ENCODE data around the gene AQP3.
A peak's percentile ranks its signal among the peaks of the same experiment; 100 is the strongest.

Gene AQP3

GRCh38 chr9:33446240-33446945 lies 1.0 kb downstream of the AQP3 start:
- no peak for TF ChIP-seq CTCF (conservative IDR thresholded peaks at IDR 0.05; ENCODE audit: low read depth, low read length)
- H2AFZ ChIP-seq (ENCODE audit: low read depth), result peak overlapping the region; percentile 88
- H4K20me1 ChIP-seq (ENCODE audit: insufficient read depth), result no peaks in the 10 kb centered on the region
- H3K79me2 ChIP-seq (ENCODE audit: insufficient read depth, low read depth), result 0 out of 2 replicates have a peak, but pooled peaks cover 3% of the 10 kb centered on the region
- H3K9ac ChIP-seq, result peak overlapping the region; percentile 74
- no peaks in the 10 kb centered on the region for H3K27me3 ChIP-seq (ENCODE audit: insufficient read depth, low read depth)
- H3K4me2 ChIP-seq, result peak overlapping the region; percentile 92
- peak overlapping the region; percentile 43 for H3K4me3 ChIP-seq (IDR thresholded peaks at IDR 0.05; ENCODE audit: insufficient read depth, low read depth, low read length)
- H3K36me3 ChIP-seq (ENCODE audit: insufficient read depth), result no peaks in the 10 kb centered on the region
- peaks cover 35% of the 10 kb centered on the region for H3K4me1 ChIP-seq (ENCODE audit: low read depth, poor library complexity, severe bottlenecking)
- H3K27ac ChIP-seq, result peak overlapping the region; percentile 89

GRCh38 chr9:33445389-33446239 lies 1.8 kb downstream of the AQP3 start:
- Histone ChIP-seq H3K36me3 (ENCODE audit: insufficient read depth) (no peaks in the 10 kb centered on the region), H3K27ac (peak overlapping the region; percentile 89), H2AFZ (ENCODE audit: low read depth) (no peak overlapping the region), H3K4me3 (IDR thresholded peaks at IDR 0.05; ENCODE audit: insufficient read depth, low read depth, low read length) (no peak overlapping the region), H3K4me2 (peak overlapping the region; percentile 92), H3K27me3 (ENCODE audit: insufficient read depth, low read depth) (no peaks in the 10 kb centered on the region), H3K4me1 (ENCODE audit: low read depth, poor library complexity, severe bottlenecking) (peaks cover 35% of the 10 kb centered on the region), H4K20me1 (ENCODE audit: insufficient read depth) (no peaks in the 10 kb centered on the region), H3K9ac (peak overlapping the region; percentile 74; the same call in 1 of the 2 replicates), H3K79me2 (ENCODE audit: insufficient read depth, low read depth) (0 out of 2 replicates have a peak, but pooled peaks cover 3% of the 10 kb centered on the region)
- no peak for TF ChIP-seq CTCF (conservative IDR thresholded peaks at IDR 0.05; ENCODE audit: low read depth, low read length)

GRCh38 chr9:33443464-33444154 lies 3.8 kb downstream of the AQP3 start:
- Histone ChIP-seq H3K9ac (no peak overlapping the region), H3K79me2 (ENCODE audit: insufficient read depth, low read depth) (0 out of 2 replicates have a peak, but pooled peaks cover 3% of the 10 kb centered on the region), H3K27me3 (ENCODE audit: insufficient read depth, low read depth) (no peaks in the 10 kb centered on the region), H3K36me3 (ENCODE audit: insufficient read depth) (no peaks in the 10 kb centered on the region), H2AFZ (ENCODE audit: low read depth) (no peak overlapping the region), H3K4me3 (IDR thresholded peaks at IDR 0.05; ENCODE audit: insufficient read depth, low read depth, low read length) (no peak overlapping the region), H3K4me1 (ENCODE audit: low read depth, poor library complexity, severe bottlenecking) (peaks cover 33% of the 10 kb centered on the region), H3K27ac (no peak overlapping the region), H4K20me1 (ENCODE audit: insufficient read depth) (no peaks in the 10 kb centered on the region), H3K4me2 (no peak overlapping the region)
- no peak for TF ChIP-seq CTCF (conservative IDR thresholded peaks at IDR 0.05; ENCODE audit: low read depth, low read length)

- no peak for TF ChIP-seq CTCF (conservative IDR thresholded peaks at IDR 0.05; ENCODE audit: low read depth, low read length)
- Histone ChIP-seq H3K36me3 (ENCODE audit: insufficient read depth) (no peaks in the 10 kb centered on the region), H3K79me2 (ENCODE audit: insufficient read depth, low read depth) (0 out of 2 replicates have a peak, but pooled peaks cover 3% of the 10 kb centered on the region), H3K27me3 (ENCODE audit: insufficient read depth, low read depth) (no peaks in the 10 kb centered on the region), H3K27ac (no peak overlapping the region), H2AFZ (ENCODE audit: low read depth) (no peak overlapping the region), H3K4me2 (no peak overlapping the region), H3K4me3 (IDR thresholded peaks at IDR 0.05; ENCODE audit: insufficient read depth, low read depth, low read length) (no peak overlapping the region), H4K20me1 (ENCODE audit: insufficient read depth) (no peaks in the 10 kb centered on the region), H3K9ac (no peak overlapping the region), H3K4me1 (ENCODE audit: low read depth, poor library complexity, severe bottlenecking) (peaks cover 27% of the 10 kb centered on the region)
These were observed 4.3 kb downstream of the AQP3 start for GRCh38 chr9:33443047-33443446.
